Chondrocyte (in vitro differentiated cells): ENCODE data around the gene SGSM1. TPM values are rescaled to one million over a fixed set of nuclear protein-coding genes. Genes with fewer than 3 reads are reported as not detected.
A peak's percentile ranks its signal among the peaks of the same experiment; 100 is the strongest.

ENCODE experiments used
- DNase-seq: peaks from one replicate; pipeline ENCODE4 v3.0.0; 2021; ENCODE audit warnings: mixed read lengths, low spot score
- H3K27ac Mint-ChIP-seq: one replicate; pipeline ENCODE4 v1.8.0; 2021; ENCODE audit warnings: mild to moderate bottlenecking, moderate library complexity, mixed read lengths; ENCODE audit not compliant: unreplicated experiment
- H3K27me3 Mint-ChIP-seq: 2 replicates; pipeline ENCODE4 v1.8.0; 2021; ENCODE audit warnings: low read depth, mixed read lengths
- H3K36me3 Mint-ChIP-seq: 2 replicates; pipeline ENCODE4 v1.8.0; 2021; ENCODE audit warnings: low read depth, mixed read lengths
- H3K4me1 Mint-ChIP-seq: 2 replicates; pipeline ENCODE4 v1.8.0; 2021; ENCODE audit warnings: low read depth, mild to moderate bottlenecking, mixed read lengths
- H3K4me3 Mint-ChIP-seq: one replicate; pipeline ENCODE4 v1.8.0; 2021; ENCODE audit warnings: mild to moderate bottlenecking, moderate library complexity, mixed read lengths; ENCODE audit not compliant: unreplicated experiment
- H3K9me3 Mint-ChIP-seq: 2 replicates; pipeline ENCODE4 v1.8.0; 2021; ENCODE audit warnings: low read depth, mixed read lengths
- total RNA-seq: library from RNA; stranded (reverse); gene quantifications from 3 replicates; pipeline ENCODE4 v1.2.1, GENCODE V29; 2021
- TF ChIP-seq, protein P1 (sequence below): fragments of 200-600 bp; sonication (generic); IDR thresholded peaks from 2 replicates; pipeline ENCODE4 v1.5.0; 2021; ENCODE audit warnings: antibody characterized with exemption, mild to moderate bottlenecking, moderate library complexity

SGSM1 gene
- total RNA-seq, 1 donor from 2014 or later = 0.05 TPM

DNA sequence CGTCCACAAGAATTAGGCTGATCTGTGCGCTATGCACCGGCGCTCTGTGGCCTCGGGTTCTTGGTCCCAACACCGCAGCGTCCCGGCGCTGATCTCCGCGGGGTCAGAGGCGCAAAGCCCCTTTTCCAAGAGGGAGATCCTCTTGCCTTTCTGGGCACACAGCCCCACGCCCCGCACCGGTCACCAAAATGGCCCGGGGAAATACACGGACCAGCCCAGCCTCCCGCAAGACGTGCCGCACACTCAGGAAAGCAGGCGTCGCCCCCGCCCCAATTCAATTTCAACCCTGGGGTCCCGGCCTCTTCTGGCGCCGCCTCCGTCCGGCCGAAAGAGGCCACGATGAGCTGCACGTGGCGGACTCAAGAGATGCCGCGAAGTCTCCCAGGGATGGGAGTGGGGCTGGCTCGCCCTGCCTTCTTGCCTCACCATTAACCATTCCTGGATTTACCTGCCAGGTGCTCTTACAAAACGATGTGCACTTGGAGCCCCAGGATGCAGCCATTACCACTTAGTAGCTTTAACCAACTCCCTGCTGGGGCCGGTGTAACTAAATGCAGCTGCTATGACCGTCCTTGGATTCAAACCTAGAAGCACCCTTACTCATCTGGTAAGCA lies 42.0 kb upstream of the SGSM1 start:
- no peak overlapping the region for H3K4me3 Mint-ChIP-seq
- DNase-seq = no peak

GRCh38 chr22:24765166-24765565 lies 40.8 kb upstream of the SGSM1 start:
- TF ChIP-seq, protein P1, sequence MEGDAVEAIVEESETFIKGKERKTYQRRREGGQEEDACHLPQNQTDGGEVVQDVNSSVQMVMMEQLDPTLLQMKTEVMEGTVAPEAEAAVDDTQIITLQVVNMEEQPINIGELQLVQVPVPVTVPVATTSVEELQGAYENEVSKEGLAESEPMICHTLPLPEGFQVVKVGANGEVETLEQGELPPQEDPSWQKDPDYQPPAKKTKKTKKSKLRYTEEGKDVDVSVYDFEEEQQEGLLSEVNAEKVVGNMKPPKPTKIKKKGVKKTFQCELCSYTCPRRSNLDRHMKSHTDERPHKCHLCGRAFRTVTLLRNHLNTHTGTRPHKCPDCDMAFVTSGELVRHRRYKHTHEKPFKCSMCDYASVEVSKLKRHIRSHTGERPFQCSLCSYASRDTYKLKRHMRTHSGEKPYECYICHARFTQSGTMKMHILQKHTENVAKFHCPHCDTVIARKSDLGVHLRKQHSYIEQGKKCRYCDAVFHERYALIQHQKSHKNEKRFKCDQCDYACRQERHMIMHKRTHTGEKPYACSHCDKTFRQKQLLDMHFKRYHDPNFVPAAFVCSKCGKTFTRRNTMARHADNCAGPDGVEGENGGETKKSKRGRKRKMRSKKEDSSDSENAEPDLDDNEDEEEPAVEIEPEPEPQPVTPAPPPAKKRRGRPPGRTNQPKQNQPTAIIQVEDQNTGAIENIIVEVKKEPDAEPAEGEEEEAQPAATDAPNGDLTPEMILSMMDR = no peak
- H3K27me3 Mint-ChIP-seq = peaks cover 27% of the 10 kb centered on the region
- H3K9me3 Mint-ChIP-seq = no peaks in the 10 kb centered on the region
- H3K36me3 Mint-ChIP-seq = no peaks in the 10 kb centered on the region
- H3K4me3 Mint-ChIP-seq = no peak overlapping the region
- no peak overlapping the region for H3K27ac Mint-ChIP-seq
- H3K4me1 Mint-ChIP-seq = no peaks in the 10 kb centered on the region
- no peak for DNase-seq

More for the DNA sequence above, 42.0 kb upstream of the SGSM1 start:
- no peaks in the 10 kb centered on the region for H3K4me1 Mint-ChIP-seq
- peaks cover 25% of the 10 kb centered on the region for H3K27me3 Mint-ChIP-seq
- H3K9me3 Mint-ChIP-seq = no peaks in the 10 kb centered on the region
- TF ChIP-seq, protein P1 = no peak
- no peak overlapping the region for H3K27ac Mint-ChIP-seq
- H3K36me3 Mint-ChIP-seq = no peaks in the 10 kb centered on the region

GRCh38 chr22:24768537-24769374 lies 37.3 kb upstream of the SGSM1 start:
- DNase-seq = no peak
- Mint-ChIP-seq H3K9me3 (no peaks in the 10 kb centered on the region), H3K27me3 (peaks cover 26% of the 10 kb centered on the region), H3K4me3 (no peak overlapping the region), H3K27ac (no peak overlapping the region), H3K36me3 (no peaks in the 10 kb centered on the region), H3K4me1 (no peaks in the 10 kb centered on the region)
- TF ChIP-seq, protein P1 = peak; percentile 83

- Mint-ChIP-seq H3K9me3 (no peaks in the 10 kb centered on the region), H3K36me3 (no peaks in the 10 kb centered on the region), H3K27me3 (peaks cover 28% of the 10 kb centered on the region), H3K4me1 (no peaks in the 10 kb centered on the region), H3K4me3 (no peak overlapping the region), H3K27ac (no peak overlapping the region)
- TF ChIP-seq, protein P1 = peak; percentile 77
- DNase-seq = no peak
Observed at GRCh38 chr22:24772493-24773220, 33.4 kb upstream of the SGSM1 start.
